ENCODE results near the gene MKRN2OS. TPM values are rescaled to one million over a fixed set of nuclear protein-coding genes. Genes with fewer than 3 reads are reported as not detected.

The MKRN2OS gene
- total RNA-seq (2014; rRNA removed): not detected in 2 replicates
- not detected for polyA plus RNA-seq (2012)

DNA sequence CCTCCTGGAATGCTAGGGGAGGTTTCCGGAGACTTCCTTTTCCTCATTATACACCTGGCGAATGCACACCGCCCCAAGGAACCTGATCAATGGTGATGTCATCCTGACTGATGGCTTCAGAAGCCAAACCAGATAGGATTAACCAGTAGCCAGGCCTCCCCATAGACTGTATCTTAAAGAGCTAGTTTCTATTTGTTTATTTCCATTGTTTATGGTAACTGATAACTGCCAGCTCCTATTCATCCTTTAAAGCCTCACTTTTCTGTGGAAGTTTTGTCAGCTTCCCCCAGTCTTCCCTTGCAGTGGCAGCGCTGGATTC lies at the start of gene MKRN2OS:
MKRN2OS (minus strand) TSS at position 27 of the 319 bp plus-strand sequence. CDS start 35 bp downstream, outside the sequence.
- DNase-seq (ENCODE audit: low read depth): no peak

GRCh38 chr3:12593473-12593872 lies 48.2 kb upstream of the MKRN2OS start:
- no peak for DNase-seq (ENCODE audit: low read depth)

DNA sequence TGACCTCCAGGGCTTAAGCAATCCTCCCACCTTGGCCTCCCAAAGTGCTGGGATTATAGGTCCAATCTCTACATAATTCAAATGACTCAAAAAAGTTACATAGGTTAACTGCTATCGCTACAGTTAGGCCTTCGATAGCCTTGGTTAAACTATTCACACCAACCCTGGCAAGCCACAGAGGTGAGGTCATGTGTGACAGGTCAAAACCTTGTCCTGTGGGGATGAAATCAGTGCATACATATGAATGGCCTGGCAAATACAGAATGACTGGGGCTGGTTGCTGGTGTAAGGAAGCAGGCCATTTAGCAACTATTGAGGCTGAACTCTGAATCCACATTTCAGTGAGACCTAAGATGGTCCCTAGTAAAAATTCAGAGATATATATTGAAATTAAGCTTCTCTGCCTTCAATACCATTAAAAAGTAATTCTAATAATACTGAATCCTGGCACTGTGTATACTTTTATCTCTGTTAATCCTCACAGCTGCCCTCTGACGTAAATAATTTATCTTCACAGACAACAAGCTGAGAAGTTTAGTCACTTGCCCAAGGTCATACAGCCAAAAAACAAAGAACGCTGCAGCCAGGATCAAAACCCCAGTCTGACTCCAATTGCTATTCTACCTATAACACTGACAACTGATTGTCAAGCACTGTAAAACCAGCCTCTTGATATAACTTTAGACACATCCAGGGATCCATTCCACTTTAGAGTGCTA lies 46.9 kb upstream of the MKRN2OS start:
- no peak for DNase-seq (ENCODE audit: low read depth)

DNA sequence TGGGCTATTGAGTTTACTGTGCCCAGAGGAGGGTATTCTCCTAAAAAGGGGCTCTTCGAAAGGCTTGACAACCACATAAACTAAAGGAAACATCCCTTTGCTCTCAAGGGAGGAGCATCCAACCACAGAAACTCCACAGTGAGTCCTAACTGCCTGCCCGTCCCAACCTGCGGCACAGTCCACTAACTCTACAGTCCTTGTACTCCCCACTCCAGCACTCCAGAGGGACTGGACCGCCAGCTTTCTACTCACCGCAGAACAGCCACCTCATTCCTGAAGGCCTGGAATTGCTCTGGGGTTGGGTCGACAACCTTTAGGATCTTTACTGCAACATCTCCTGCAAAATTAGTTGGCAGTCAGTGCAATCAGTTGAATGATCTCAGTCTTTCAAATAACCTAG lies 46.2 kb upstream of the MKRN2OS start:
- DNase-seq (ENCODE audit: low read depth): no peak

GRCh38 chr3:12590096-12590495 lies 44.8 kb upstream of the MKRN2OS start:
- no peak for DNase-seq (ENCODE audit: low read depth)

GRCh38 chr3:12588039-12589009 lies 43.0 kb upstream of the MKRN2OS start:
- no peak for DNase-seq (ENCODE audit: low read depth)

GRCh38 chr3:12586403-12586802 lies 41.1 kb upstream of the MKRN2OS start:
- no peak for DNase-seq (ENCODE audit: low read depth)

DNA sequence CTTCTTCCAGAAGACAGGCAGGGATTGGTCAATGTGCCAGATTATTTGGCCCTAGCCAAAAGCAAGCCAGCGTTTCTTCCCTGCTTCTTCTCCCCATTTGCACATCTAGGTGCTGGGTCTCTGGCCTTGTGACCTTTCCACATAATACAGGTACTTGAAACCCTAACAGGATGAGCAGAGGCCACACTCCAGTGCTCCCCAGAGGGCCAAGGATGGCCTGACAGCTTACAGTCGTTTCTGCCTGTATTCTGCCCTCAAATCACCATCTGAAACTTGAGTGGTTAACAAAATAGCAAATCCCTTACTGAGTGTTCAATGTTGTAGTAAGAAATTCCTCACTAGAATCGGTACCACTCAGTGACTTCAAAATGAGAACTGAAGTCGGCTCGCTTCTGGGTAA lies 40.7 kb upstream of the MKRN2OS start:
- no peak for DNase-seq (ENCODE audit: low read depth)

DNA sequence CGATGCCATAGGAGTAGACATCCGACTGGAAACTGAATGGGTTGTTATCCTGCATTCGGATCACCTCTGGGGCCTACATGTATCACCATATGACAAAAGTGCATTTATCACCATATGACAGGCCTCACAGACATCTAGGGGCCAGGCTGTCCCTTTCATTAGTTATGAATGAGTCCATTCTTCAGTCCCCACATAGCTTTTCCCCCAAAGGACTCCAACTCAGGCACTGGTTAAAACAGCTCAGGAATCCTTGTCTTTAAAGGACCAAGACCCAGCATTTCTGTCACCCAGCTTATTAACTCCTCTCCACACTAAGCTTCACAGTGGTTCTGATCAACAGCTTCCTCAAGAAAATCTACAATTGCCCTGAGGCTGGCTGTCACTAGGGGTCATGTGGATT lies 39.9 kb upstream of the MKRN2OS start:
- no peak for DNase-seq (ENCODE audit: low read depth)

DNA sequence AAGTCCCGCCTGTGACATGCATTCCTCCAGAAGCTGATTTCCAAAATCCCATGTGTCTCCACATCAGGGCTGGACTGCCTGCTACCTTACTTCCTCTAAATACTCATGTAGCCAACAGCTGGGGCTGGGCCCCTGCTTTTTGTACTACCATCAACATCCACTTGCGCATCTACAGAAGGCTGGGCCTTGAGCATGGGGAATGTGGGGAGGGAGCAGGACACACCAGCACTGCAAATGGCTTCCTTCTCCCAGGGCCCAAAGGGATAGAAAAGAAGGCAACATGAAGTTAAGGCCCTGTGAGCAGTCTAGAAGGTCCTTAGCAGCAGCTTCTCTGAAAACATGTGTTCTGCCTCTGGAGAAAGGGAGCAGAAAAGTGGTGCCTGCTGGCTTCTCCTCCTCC lies 38.8 kb upstream of the MKRN2OS start:
- no peak for DNase-seq (ENCODE audit: low read depth)

DNA sequence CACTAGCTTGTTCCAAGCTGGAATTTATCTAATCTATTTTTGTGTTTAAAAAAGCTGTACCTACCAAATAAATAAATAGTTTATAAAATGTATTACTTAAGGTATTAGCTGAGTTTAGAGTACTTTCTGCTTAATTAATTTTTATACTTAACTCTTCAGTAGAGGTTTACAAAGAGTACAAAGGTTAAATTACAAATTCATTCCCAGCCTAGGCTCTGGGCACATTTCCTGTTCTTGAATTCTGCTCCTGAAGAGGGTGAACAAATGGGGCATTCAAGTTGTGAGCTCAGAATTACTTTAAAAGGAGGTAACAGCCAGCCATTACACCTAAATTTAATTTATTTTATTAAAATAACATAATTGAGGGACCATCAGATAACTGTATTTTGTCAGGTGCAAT lies 38.0 kb upstream of the MKRN2OS start:
- DNase-seq (ENCODE audit: low read depth): no peak

GRCh38 chr3:12582730-12583129 lies 37.4 kb upstream of the MKRN2OS start:
- no peak for DNase-seq (ENCODE audit: low read depth)

DNA sequence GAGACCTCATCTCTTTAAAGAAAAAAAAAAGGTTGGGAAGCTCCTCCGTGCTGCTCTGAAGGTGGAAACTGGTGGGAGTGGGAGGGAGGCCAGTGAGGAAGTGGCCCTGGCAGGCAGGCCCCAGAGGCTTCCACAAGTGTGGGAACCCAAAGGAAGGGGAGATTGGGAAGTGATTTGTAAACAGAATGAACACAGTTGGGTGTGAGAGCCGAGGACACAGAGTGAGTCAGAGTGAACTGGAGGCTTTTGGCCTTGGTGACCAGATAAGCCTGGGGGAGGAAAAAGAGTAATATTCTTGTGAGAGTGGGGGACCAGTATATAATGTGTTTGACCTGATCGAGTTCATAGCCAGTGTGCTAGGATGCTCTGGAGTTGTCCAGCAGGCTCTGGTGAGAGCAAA lies 34.6 kb upstream of the MKRN2OS start:
- peak; percentile 37 for DNase-seq (ENCODE audit: low read depth)

GRCh38 chr3:12579456-12579855 lies 34.2 kb upstream of the MKRN2OS start:
- DNase-seq (ENCODE audit: low read depth): no peak

GRCh38 chr3:12578742-12579141 lies 33.4 kb upstream of the MKRN2OS start:
- DNase-seq (ENCODE audit: low read depth): no peak

DNA sequence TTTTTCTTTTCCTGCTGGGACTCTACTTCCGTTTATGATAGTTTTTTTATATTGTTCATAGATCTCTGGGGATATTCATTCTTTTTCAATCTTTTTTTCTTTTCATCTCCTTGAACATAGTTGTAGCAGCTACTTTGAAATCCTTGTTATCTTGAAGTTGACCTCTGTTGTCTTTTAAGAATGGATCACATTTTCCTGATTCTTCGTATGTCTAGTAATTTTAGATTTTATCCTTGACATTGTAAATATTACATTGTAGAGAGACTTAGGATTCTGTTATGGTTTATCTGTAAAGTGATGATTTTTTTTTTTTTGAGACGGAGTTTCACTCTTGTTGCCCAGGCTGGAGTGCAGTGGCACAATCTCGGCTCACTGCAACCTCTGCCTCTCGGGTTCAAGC lies 32.1 kb upstream of the MKRN2OS start:
- DNase-seq (ENCODE audit: low read depth): no peak

GRCh38 chr3:12574661-12575060 lies 29.4 kb upstream of the MKRN2OS start:
- DNase-seq (ENCODE audit: low read depth): no peak

DNA sequence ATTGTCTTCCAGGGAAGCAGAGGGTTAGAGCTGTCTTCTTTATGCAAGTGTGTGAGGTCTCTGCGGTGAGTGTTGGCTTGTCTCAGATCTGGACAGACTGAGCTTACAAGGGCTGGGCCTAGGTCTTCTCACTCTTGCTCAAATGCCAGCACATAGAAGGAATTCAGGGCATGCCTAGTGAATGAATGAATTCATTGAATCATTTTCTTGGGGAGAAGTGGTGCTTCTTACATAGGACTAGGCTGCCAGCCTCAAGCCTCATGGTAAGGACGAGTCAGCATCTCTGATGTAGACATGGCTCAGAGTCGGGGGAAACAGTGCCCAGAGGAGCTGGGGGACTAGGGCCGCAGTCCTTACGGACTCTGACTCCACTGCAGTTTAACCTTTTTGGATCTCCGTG lies 28.8 kb upstream of the MKRN2OS start:
- no peak for DNase-seq (ENCODE audit: low read depth)

DNA sequence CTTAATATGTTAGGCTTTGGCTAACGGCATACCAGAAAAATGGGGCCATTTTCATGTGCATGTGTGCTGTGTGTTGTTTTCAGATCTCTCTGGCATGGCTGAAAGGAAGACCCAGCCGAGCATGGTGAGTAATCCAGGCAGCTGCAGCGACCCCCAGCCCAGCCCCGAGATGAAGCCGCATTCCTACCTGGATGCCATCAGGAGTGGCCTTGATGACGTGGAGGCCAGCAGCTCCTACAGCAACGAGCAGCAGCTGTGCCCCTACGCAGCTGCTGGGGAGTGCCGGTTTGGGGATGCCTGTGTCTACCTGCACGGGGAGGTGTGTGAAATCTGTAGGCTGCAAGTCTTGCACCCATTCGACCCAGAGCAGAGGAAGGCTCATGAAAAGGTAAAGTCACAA lies 26.7 kb upstream of the MKRN2OS start:
- no peak for DNase-seq (ENCODE audit: low read depth)

DNA sequence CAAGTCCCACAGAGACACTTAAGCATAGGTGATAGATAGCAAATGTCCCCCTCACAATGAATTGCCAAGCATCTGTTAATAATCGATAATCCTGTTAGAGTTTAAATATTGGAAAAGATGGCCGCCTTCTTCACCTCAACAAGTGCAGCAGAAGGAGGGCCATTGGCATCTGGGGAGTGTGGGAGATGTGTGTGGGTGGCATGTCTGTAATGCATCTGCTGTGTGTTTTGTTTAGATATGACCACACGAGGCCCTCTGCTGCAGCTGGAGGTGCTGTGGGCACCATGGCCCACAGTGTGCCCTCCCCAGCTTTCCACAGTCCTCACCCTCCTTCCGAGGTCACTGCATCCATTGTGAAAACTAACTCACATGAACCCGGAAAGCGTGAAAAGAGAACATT lies 24.5 kb upstream of the MKRN2OS start:
- DNase-seq (ENCODE audit: low read depth): no peak

GRCh38 chr3:12568747-12569146 lies 23.4 kb upstream of the MKRN2OS start:
- DNase-seq (ENCODE audit: low read depth): no peak

DNA sequence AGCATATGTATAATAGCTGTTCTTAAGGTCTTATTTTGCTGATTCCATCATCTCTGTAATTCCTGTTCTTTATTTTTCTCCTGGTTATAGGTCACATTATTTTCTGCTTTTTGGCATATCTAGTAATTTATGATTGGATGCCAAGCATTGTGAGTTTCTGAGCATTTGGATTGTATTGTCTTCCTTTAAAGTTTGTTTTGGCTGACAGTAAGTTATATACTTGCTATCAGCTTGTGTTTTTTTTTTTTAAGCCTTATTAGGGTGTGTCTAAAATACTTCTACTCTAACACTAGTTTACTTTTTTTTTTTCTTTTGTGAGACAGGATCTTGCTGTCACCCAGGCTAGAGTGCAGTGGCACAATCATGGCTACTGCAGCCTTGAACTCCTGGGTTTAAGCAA lies 21.7 kb upstream of the MKRN2OS start:
- no peak for DNase-seq (ENCODE audit: low read depth)

GRCh38 chr3:12562451-12562850 lies 17.2 kb upstream of the MKRN2OS start:
- DNase-seq (ENCODE audit: low read depth): no peak

All from LHCN-M2 (cell line).